Measurements from ENCODE around the gene KMT5B. TPM values are rescaled to one million over a fixed set of nuclear protein-coding genes. Genes with fewer than 3 reads are reported as not detected.

The KMT5B gene
- total and polyA plus RNA-seq, 2 of the 13 experiments (the other 11 are each of a cell fraction or from before 2014, with no cell fraction given) = 17.6 to 23.7 TPM

DNA sequence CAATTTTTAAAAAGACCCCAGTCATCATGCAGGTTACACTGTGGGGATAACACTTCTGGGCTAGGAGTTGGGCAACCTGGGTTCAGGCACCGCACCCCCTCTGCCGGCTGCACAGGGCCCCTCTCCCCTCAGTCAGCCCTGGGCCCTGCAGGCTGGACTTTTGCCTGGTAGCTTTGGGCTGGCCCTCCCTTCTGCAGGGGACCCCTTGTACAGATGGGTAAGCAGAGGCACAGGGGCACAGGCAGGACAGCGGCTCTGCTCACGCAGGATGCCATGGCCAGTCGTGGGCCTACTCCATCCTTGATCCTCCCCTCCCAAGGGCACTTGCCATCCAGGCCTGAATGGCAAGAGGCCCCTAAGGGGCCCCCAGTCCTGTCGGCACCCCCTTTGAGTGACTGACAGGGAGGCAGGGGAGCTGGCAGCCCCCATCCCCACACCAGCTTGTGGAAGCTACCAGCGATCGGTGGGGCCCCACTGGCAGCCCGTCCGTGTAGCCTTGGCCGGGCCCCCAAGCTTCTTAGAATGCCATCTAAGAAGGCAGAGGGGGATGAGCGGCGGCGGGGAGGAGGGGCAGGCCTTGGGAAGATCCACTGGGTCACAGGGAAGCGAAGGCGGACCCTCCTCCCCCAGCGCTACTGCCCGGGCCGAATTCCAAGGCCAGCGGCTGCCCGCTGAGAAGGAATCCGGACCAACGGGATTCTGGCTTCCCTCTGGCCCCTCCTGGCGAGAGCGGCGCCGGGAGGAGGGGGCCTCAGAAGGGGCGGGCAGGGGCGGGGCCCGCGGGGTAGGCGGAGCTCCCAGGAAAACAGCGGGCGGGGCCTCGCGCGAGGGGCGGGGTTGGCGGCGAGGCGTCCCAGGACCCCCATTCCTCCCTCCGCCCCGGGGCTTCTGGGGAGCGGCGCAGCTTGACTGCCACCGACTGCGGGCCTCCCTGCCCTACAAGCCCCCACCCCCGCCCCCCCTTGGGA, 85.1 kb downstream of the KMT5B start (continued):
- TF ChIP-seq, protein P1, sequence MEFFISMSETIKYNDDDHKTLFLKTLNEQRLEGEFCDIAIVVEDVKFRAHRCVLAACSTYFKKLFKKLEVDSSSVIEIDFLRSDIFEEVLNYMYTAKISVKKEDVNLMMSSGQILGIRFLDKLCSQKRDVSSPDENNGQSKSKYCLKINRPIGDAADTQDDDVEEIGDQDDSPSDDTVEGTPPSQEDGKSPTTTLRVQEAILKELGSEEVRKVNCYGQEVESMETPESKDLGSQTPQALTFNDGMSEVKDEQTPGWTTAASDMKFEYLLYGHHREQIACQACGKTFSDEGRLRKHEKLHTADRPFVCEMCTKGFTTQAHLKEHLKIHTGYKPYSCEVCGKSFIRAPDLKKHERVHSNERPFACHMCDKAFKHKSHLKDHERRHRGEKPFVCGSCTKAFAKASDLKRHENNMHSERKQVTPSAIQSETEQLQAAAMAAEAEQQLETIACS (CRISPR knock-in tag; IDR thresholded peaks at IDR 0.05) = no peak
- TF ChIP-seq, protein P2, sequence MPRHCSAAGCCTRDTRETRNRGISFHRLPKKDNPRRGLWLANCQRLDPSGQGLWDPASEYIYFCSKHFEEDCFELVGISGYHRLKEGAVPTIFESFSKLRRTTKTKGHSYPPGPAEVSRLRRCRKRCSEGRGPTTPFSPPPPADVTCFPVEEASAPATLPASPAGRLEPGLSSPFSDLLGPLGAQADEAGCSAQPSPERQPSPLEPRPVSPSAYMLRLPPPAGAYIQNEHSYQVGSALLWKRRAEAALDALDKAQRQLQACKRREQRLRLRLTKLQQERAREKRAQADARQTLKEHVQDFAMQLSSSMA (CRISPR knock-in tag; IDR thresholded peaks at IDR 0.05) = 0 out of 2 replicates have a peak, but pooled peaks have one; percentile 33
- TF ChIP-seq RBFOX2 (IDR thresholded peaks at IDR 0.05; ENCODE audit: low read depth, low read length) (peak; percentile 74), RXRB (CRISPR knock-in tag; IDR thresholded peaks at IDR 0.05; ENCODE audit: borderline replicate concordance) (peak; percentile 35; the same call in 1 of the 2 replicates), ZNF564 (CRISPR knock-in tag; IDR thresholded peaks at IDR 0.05) (peak; percentile 54; the same call in 1 of the 2 replicates), XRCC5 (optimal IDR thresholded peaks at IDR 0.05; ENCODE audit: low read length) (no peak), EP300 (IDR thresholded peaks at IDR 0.05; ENCODE audit: low read depth in 2 of 2, low read length in 2 of 2) (peak in 1 of 2 experiments; percentile 74; a peak in 3 of 4 replicates), EP300 (CRISPR knock-in tag; IDR thresholded peaks at IDR 0.05; ENCODE audit: borderline replicate concordance) (peak; percentile 32; the same call in 1 of the 2 replicates), NCOA2 (CRISPR knock-in tag; IDR thresholded peaks at IDR 0.05) (peak; percentile 59), KDM6A (CRISPR knock-in tag; IDR thresholded peaks at IDR 0.05; ENCODE audit: low read depth) (peak; percentile 84), ZBTB10 (CRISPR knock-in tag; IDR thresholded peaks at IDR 0.05; ENCODE audit: borderline replicate concordance) (0 out of 2 replicates have a peak, but pooled peaks have one; percentile 28), FUBP1 (CRISPR knock-in tag; IDR thresholded peaks at IDR 0.05; ENCODE audit: borderline replicate concordance) (no peak), TBX3 (IDR thresholded peaks at IDR 0.05; ENCODE audit: borderline replicate concordance) (peak; percentile 14; the same call in 1 of the 2 replicates), CENPBD1 (CRISPR knock-in tag; IDR thresholded peaks at IDR 0.05; ENCODE audit: borderline replicate concordance, low read depth) (no peak), SMAD3 (CRISPR knock-in tag; IDR thresholded peaks at IDR 0.05) (0 out of 2 replicates have a peak, but pooled peaks have one; percentile 5), CBFB (CRISPR knock-in tag; IDR thresholded peaks at IDR 0.05) (no peak), GTF3A (CRISPR knock-in tag; conservative IDR thresholded peaks at IDR 0.05) (no peak)
- TF ChIP-seq, protein P3, sequence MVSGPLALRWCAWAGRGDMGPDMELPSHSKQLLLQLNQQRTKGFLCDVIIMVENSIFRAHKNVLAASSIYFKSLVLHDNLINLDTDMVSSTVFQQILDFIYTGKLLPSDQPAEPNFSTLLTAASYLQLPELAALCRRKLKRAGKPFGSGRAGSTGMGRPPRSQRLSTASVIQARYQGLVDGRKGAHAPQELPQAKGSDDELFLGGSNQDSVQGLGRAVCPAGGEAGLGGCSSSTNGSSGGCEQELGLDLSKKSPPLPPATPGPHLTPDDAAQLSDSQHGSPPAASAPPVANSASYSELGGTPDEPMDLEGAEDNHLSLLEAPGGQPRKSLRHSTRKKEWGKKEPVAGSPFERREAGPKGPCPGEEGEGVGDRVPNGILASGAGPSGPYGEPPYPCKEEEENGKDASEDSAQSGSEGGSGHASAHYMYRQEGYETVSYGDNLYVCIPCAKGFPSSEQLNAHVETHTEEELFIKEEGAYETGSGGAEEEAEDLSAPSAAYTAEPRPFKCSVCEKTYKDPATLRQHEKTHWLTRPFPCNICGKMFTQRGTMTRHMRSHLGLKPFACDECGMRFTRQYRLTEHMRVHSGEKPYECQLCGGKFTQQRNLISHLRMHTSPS (CRISPR knock-in tag; IDR thresholded peaks at IDR 0.05; ENCODE audit: low read depth) = peak; percentile 76; the same call in 1 of the 2 replicates

All from HepG2 (cell line).